Motor neuron (in vitro differentiated cells): ENCODE results near the gene DEGS1. TPM values are rescaled to one million over a fixed set of nuclear protein-coding genes. Genes with fewer than 3 reads are reported as not detected.
"Not testable (repeated sequence)": the region's sequence is repeated elsewhere in the genome, so short reads cannot be mapped to it uniquely, and the experiment has no call there.

Experiments used
- ATAC-seq, 8 experiments: fragments of 200-7000 bp; cut with Tn5 transposase; replicated peaks in 6 of 8; 2 replicates each; pipeline ENCODE4 v1.8.0; 2021; ENCODE audit warnings: mild to moderate bottlenecking in 8 of 8, moderate library complexity in 8 of 8
- H3K27ac ChIP-seq, 2 donors: fragments of 250-450 bp; sonication (Bioruptor Pico); 2 replicates each; pipeline ENCODE4 v1.9.0; 2021; ENCODE audit warnings: antibody characterized with exemption in 2 of 2, mild to moderate bottlenecking in 2 of 2, moderate library complexity in 1 of 2
- H3K4me1 ChIP-seq, 2 donors: fragments of 250-450 bp; sonication (Bioruptor Pico); replicated peaks in 1 of 2; 2 replicates each; pipeline ENCODE4 v1.6.1; 2021; ENCODE audit warnings: antibody characterized with exemption in 2 of 2, mild to moderate bottlenecking in 2 of 2, moderate library complexity in 1 of 2
- H3K4me3 ChIP-seq, 5 donors: fragments of 250-450 bp; sonication (Bioruptor Pico); 2 replicates each; pipeline ENCODE4 v1.9.0; 2021; ENCODE audit warnings: antibody characterized with exemption in 5 of 5, mild to moderate bottlenecking in 5 of 5, moderate library complexity in 4 of 5
- WGBS, 10 experiments: fragments of 450-650 bp; shearing (Covaris generic); methylation state at CpG; one replicate each; pipeline ENCODE4 v1.0.0; 2022; 5-methylcytosine and 5-hydroxymethylcytosine counted together
- in situ Hi-C, 9 experiments: fragments of 400-800 bp; cut with MboI; loops; one replicate each; pipeline ENCODE4 v1.15.0; 2021; ENCODE audit warnings: low sequenced_read_pairs in 9 of 9, low pct_unique_long_range_greater_than_20kb in 2 of 9; ENCODE audit not compliant: unreplicated experiment in 9 of 9
- total RNA-seq, 8 experiments: library from RNA; unstranded; fragments of 300-600 nt; gene quantifications; 2 replicates each; pipeline versions ENCODE4 v1.2.3 to v1.2.4, GENCODE V29; 2022

DEGS1 gene
- total RNA-seq, 8 experiments from 2014 or later, result 38.2 to 97.5 (median 75.2) TPM

GRCh38 chr1:224205931-224206538, 23.0 kb downstream of the DEGS1 start:
- H3K27ac ChIP-seq, H3K4me3 ChIP-seq, ATAC-seq, H3K4me1 ChIP-seq, in situ Hi-C loops: not testable (repeated sequence)
- WGBS, 10 experiments, result 20 to 100% (median 93%) methylated on average over 1 to 5 of the region's 10 CpGs; no CpG with 5 or more reads in 2 of the 10 experiments

- Histone ChIP-seq H3K4me3 (no peak overlapping the region), H3K27ac (no peak overlapping the region), H3K4me1 (peaks cover 0 to 3% of the 10 kb centered on the region in 2 donors)
- in situ Hi-C loops, result no loop called here
- peak in 5 of 8 experiments; percentile 50 to 89 (median 60) for ATAC-seq
- 36 to 92% (median 81%) methylated on average over 1 to 4 of the region's 4 CpGs; no CpG with 5 or more reads in 4 of the 10 experiments for WGBS, 10 experiments
These were observed 28.3 kb downstream of the DEGS1 start for GRCh38 chr1:224211206-224211962.

DNA sequence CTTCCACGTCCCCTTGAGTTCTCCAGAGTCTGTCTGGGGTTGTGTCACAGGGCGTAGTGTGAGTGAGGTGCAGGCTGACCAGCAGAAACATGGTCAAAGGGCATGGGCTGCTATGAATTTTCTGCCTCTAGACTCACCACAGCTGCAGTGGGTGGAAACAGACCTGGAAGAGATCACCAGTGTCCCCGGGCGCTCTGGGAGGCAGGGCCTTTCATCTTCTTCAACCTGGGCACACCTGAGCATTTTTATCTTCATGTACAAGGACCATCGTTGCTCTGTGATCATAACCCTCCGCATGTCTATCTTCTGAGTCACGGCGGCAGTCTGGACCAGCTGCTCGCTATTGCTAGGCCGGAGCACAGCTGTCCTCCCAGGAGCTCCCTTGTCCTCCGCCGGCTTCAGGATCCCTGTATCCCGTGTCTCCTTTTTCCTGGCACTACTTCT, 29.6 kb downstream of the DEGS1 start:
- in situ Hi-C loops, result no loop called here
- no peak overlapping the region for H3K27ac ChIP-seq
- H3K4me3 ChIP-seq, result no peak overlapping the region
- 75 to 100% (median 86%) methylated on average over 2 to 12 of the region's 13 CpGs; no CpG with 5 or more reads in 4 of the 10 experiments for WGBS, 10 experiments
- H3K4me1 ChIP-seq, result peaks cover 0 to 3% of the 10 kb centered on the region in 2 donors
- peak in 2 of 8 experiments; percentile 7 to 72 for ATAC-seq

DNA sequence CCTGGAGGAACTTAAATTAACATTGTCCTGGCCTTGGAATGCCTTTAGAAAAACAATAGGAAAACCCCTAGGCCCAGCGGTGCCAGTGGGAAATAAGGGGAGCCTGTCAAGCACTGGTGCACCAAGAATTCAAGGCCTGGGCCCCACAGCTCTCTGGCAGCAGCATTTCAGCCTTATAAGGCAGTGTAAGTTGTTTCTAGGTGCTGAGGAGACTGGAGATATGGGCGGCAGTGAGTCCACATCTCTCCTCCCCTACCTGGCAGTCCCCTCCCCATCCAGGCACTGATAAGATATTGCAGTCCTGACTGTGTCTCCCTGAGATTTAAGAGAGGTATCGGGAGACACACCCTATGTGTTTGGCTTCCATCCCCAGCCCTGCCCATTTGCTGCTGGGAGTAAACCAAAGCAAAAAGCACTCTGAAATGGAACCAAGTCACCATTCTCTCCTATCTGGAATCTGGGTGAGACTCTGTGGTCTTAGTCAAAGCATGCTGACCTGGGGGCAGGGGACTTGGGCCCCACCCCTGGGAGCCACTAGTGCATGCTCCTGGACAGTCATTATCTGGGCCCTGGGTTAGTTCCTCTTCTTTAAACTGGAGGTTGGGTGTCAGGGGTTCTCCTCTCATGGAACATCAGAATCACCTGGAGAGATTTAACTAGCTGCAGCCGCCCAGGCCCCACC, 30.5 kb downstream of the DEGS1 start:
- no peak overlapping the region for H3K27ac ChIP-seq
- peak in 6 of 8 experiments; percentile 21 to 64 (median 35) for ATAC-seq
- 60 to 100% (median 77%) methylated on average over 1 to 3 of the region's 4 CpGs; no CpG with 5 or more reads in 5 of the 10 experiments for WGBS, 10 experiments

GRCh38 chr1:224216382-224216781, 33.3 kb downstream of the DEGS1 start:
- ATAC-seq, result no peak
- WGBS, 10 experiments, result 89 to 100% (median 96%) methylated on average over 2 to 8 of the region's 8 CpGs; no CpG with 5 or more reads in 1 of the 10 experiments
- Histone ChIP-seq H3K4me3 (no peak overlapping the region), H3K4me1 (peaks cover 4 to 6% of the 10 kb centered on the region in 2 donors), H3K27ac (no peak overlapping the region)
- in situ Hi-C loops, result no loop called here

More for the DNA sequence above, 30.5 kb downstream of the DEGS1 start:
- Histone ChIP-seq H3K4me3 (no peak overlapping the region), H3K4me1 (peaks cover 0 to 5% of the 10 kb centered on the region in 2 donors)
- in situ Hi-C loops, result no loop called here

- Histone ChIP-seq H3K4me3 (no peak overlapping the region), H3K4me1 (peaks cover 4 to 6% of the 10 kb centered on the region in 2 donors), H3K27ac (no peak overlapping the region)
- in situ Hi-C loops, result no loop called here
- ATAC-seq, result no peak
- 57 to 100% (median 87%) methylated on average over 1 to 11 of the region's 11 CpGs for WGBS, 10 experiments
These were observed 34.9 kb downstream of the DEGS1 start for GRCh38 chr1:224217655-224218623.

- no peak overlapping the region for H3K4me3 ChIP-seq
- H3K4me1 ChIP-seq, result peaks cover 4 to 6% of the 10 kb centered on the region in 2 donors
- 60 to 95% (median 88%) methylated on average over 1 to 5 of the region's 5 CpGs; no CpG with 5 or more reads in 2 of the 10 experiments for WGBS, 10 experiments
- no peak overlapping the region for H3K27ac ChIP-seq
- peak in 4 of 8 experiments; percentile 25 to 45 (median 36) for ATAC-seq
- in situ Hi-C loops, result no loop called here
These were observed 36.1 kb downstream of the DEGS1 start for GRCh38 chr1:224219011-224219611.

DNA sequence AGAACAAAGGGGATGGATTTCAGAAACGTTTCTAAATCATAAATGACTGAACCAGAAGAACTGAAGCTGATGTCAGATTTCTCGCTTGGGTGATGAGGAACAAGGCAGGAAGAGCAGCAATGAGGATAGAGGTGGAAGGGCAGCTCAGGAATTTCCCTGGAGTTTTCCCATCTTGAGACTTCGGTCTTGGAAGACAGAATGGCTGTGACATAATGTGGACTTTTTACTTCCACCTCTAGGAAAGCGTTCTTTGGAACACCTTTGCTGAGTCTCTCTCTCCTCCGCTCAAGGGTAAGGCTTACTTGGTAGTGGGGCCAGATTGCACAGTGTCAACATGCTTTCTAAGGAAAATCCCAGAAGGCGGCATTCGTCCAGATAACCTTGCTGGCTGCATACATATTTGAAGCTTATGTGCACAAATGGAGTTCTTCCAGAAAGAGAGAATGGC, 36.6 kb downstream of the DEGS1 start:
- WGBS, 10 experiments, result 56 to 80% (median 75%) methylated on average over 2 to 7 of the region's 7 CpGs; no CpG with 5 or more reads in 1 of the 10 experiments
- in situ Hi-C loops, result no loop called here
- no peak for ATAC-seq
- H3K4me3 ChIP-seq, result no peak overlapping the region
- no peak overlapping the region for H3K27ac ChIP-seq
- peaks cover 4 to 6% of the 10 kb centered on the region in 2 donors for H3K4me1 ChIP-seq

DNA sequence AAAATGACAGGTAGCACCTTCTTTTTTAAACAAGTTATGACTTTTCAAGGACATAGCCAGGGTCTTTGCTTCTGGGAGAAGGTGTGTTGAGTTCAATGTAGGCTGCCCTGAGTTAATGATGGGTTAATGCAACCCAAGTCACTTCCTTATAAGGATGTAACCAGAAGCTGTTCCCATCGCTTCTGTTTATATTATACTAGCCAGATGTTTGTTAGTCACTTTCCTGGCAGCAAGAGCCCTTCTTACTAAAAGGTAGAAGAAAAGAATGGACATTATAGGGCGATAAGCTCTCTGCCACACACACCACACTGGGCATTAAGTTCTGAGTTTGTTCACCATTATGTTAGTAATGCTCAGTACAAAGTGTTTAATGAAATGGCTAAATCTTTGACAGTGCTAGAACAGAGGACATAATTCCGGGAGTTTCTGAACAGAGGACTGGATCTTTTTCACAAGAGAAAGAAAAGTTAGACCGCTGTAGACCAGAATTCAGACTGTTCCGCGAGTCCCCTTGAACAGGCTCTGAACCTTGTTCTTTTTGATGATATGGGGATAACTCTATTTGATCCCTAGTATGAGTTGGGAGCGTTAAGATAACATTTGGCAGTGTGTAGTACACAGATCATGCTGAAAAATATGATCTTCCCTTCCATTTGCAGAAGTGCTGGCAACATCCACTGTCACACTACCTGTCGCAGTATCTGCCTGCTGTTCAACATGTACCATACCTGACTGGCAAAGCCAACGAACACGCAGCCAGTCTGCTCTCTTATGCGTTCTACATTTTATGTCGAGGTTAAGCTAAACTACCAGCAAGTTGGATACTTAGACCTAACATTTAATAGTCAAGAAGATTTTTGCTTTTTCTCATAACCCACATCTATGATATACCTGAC, 41.0 kb downstream of the DEGS1 start:
- H3K27ac ChIP-seq, result no peak overlapping the region
- H3K4me1 ChIP-seq, result peaks cover 1 to 4% of the 10 kb centered on the region in 2 donors
- ATAC-seq, result peak in 5 of 8 experiments; percentile 18 to 92 (median 87)
- 0 to 90% (median 84%) methylated on average over 2 to 12 of the region's 12 CpGs for WGBS, 10 experiments
- H3K4me3 ChIP-seq, result no peak overlapping the region
- in situ Hi-C loops, result no loop called here

DNA sequence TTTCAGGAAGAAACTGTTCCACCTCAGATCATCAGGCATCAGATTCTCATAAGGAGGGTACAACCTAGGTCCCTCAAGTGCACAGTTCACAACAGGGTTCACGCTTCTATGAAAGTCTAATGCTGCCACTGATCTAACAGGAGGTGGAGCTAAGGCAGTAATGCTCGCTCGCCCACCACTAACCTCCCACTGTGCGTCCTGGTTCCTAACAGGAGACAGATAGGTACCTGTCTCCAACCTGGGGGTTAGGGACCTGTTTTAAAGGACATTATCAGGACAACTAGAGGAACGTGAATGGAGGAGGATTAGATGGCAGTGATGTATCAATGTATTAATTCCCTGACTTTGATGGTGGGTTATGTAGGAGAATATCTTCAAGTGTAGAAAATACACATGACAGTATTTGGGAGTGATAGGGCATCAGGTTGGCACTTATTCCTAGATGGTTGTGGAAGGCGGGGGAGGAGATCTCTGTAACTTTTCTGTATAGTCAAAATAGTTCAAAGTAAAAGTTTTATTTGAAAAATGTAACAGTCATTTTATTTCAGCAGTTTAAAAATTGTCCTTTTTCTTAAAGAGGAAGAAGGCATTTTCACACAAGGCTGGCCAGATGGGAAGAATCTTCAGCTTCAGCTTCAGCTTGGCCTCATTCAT, 43.9 kb downstream of the DEGS1 start:
- no peak overlapping the region for H3K27ac ChIP-seq
- in situ Hi-C loops, result no loop called here
- no peak for ATAC-seq
- H3K4me1 ChIP-seq, result no peaks in the 10 kb centered on the region
- 80 to 100% (median 100%) methylated on average over 1 to 6 of the region's 6 CpGs; no CpG with 5 or more reads in 3 of the 10 experiments for WGBS, 10 experiments
- H3K4me3 ChIP-seq, result no peak overlapping the region

DNA sequence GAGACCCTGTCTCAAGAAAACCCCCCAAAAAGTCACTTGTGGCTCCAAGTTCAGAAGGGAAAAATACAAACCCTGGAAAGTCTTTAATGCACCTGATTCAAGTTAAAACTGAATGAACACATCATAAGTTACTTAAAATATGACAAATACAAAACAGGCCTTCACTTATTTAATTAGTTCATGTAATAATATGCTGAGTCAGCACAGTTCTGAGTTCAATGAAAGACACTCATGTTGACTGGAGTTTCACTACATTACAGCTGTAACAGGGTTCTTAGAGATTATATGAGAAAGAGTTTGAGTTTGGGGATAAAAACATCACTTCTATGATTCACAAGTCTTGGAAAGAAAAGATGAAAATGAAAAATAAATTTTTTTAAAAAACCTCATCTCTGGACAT, 51.0 kb downstream of the DEGS1 start:
- in situ Hi-C loops, result no loop called here

More for the DNA sequence above, 51.0 kb downstream of the DEGS1 start:
- Histone ChIP-seq H3K4me1 (no peaks in the 10 kb centered on the region), H3K27ac (no peak overlapping the region), H3K4me3 (no peak overlapping the region)
- no peak for ATAC-seq
